Thyroid gland (tissue), 4 donors: Measurements from ENCODE around the gene PFN4.

Experiments
- CTCF ChIP-seq, 6 experiments: fragments of 200-600 bp in 3 of 6; fragments of 450-650 bp in 3 of 6; sonication (generic) in 3 of 6; IDR thresholded peaks; one replicate each; pipeline ENCODE4 v1.5.1; 2016 to 2019; ENCODE audit warnings: antibody characterized with exemption in 6 of 6, mild to moderate bottlenecking in 2 of 6, inconsistent platforms in 1 of 6, moderate library complexity in 1 of 6
- POLR2A ChIP-seq, 2 donors: fragments of 450-650 bp; IDR thresholded peaks; one replicate each; pipeline ENCODE4 v1.6.1; 2017; ENCODE audit warnings: antibody characterized with exemption in 2 of 2, mild to moderate bottlenecking in 2 of 2, moderate library complexity in 1 of 2

- no peak for TF ChIP-seq POLR2A (IDR thresholded peaks at IDR 0.05)
- TF ChIP-seq CTCF (IDR thresholded peaks at IDR 0.05): no peak
These were observed 40.2 kb downstream of the PFN4 start for GRCh38 chr2:24082787-24083566.
